Activated CD4-positive, alpha-beta memory T cell treated with anti-CD3 and anti-CD28 coated beads, Interleukin-2, amount 10 ng/mL, durations not matched to agents 7 days and 5 days (primary cell): ENCODE results near the gene GTPBP3. TPM values are rescaled to one million over a fixed set of nuclear protein-coding genes. Genes with fewer than 3 reads are reported as not detected.

Experiments
- CTCF ChIA-PET: fragments of 350-600 bp; sonication (Branson Sonifier 250); formaldehyde crosslinking; loops from one replicate; lab custom pipeline; 2021; ENCODE audit warnings: antibody characterized with exemption, inconsistent platforms; lab: Charles Lee
- POLR2A ChIA-PET: fragments of 350-600 bp; sonication (Branson Sonifier 250); formaldehyde crosslinking; loops from one replicate; lab custom pipeline; 2021; ENCODE audit warnings: antibody characterized with exemption; lab: Charles Lee
- DNase-seq: peaks from one replicate; pipeline ENCODE4 v3.0.0-alpha.2; 2020
- H3K27ac Mint-ChIP-seq: one replicate; pipeline ENCODE4 v1.8.0; 2021; ENCODE audit warnings: mild to moderate bottlenecking, mixed read lengths
- H3K27me3 Mint-ChIP-seq: one replicate; pipeline ENCODE4 v1.8.0; 2021; ENCODE audit warnings: mixed read lengths
- H3K36me3 Mint-ChIP-seq: one replicate; pipeline ENCODE4 v1.8.0; 2021; ENCODE audit warnings: low read depth, mixed read lengths
- H3K4me1 Mint-ChIP-seq: one replicate; pipeline ENCODE4 v1.8.0; 2021; ENCODE audit warnings: mixed read lengths
- H3K4me3 Mint-ChIP-seq: one replicate; pipeline ENCODE4 v1.8.0; 2021; ENCODE audit warnings: mild to moderate bottlenecking, mixed read lengths
- H3K9me3 Mint-ChIP-seq: one replicate; pipeline ENCODE4 v1.8.0; 2021; ENCODE audit warnings: mixed read lengths
- total RNA-seq, 2 experiments: library from RNA; stranded (reverse); gene quantifications; one replicate each; pipeline ENCODE4 v1.2.3, GENCODE V29; 2021

Gene GTPBP3
- total RNA-seq, 2 experiments from 2014 or later: 30.2 to 34.2 TPM

- Mint-ChIP-seq H3K4me1 (peaks cover 50% of the 10 kb centered on the region), H3K36me3 (peaks cover 23% of the 10 kb centered on the region), H3K27ac (no peak overlapping the region), H3K27me3 (peaks cover 15% of the 10 kb centered on the region), H3K9me3 (no peaks in the 10 kb centered on the region), H3K4me3 (no peak overlapping the region)
- ChIA-PET CTCF (interaction anchor here (0.6 to 4.8 kb wide), 8 partner anchors 15 to 604 kb away, joined by 3 to 32 read pairs (median 3); partner anchors contain the start of genes ABHD8, DDA1 and MRPL34), POLR2A (interaction anchor here (0.7 to 6.0 kb wide), 6 partner anchors 10 to 73 kb away, joined by 3 to 50 read pairs (median 16); partner anchors contain the start of genes ABHD8, BST2, DDA1 and MRPL34)
- no peak for DNase-seq
Observed at GRCh38 chr19:17332360-17332676, 5.0 kb upstream of the GTPBP3 start.

DNA sequence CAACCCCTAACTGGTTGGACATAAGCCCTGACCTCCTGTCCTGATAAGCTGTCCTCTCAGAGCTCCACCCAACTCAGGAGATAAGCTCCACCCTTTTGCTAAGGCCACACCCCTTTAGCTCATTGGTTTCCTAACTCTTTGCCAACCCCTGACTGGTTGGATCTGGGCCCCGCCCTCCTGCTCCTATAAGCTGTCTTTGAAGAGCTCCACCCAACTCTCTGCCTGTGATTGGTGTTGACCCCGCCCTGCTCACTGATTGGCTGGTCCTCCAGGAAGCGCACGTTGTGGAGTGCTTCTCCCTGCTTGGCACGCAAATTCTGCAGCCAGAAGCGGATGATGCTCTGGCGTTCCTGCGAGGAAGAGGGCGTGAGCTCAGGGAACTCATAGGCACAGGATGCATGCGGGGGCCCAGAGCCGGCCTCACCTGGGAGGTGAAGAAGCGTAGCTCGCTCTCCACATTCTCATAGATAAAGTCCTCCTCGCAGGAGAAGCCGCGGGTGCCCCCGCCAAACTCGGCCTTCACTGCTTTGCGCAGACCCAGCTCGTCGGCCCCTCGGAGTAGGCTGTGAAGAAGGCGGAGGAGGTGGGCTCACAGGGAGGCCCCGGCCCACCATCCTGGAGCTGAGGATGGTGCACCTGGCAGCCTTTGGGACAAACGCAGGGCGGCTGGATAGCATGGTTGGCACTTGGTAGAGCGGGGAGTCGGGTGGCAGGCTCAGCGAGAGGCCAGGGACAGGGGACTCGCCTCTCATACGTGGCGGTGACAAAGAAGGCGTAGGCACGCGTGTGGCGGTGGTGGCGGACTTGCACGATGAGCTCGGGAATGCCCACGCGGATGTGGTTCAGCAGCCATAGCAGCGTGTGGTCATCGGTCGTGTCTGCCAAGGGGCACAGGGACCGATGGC lies 4.4 kb upstream of the GTPBP3 start:
- peak overlapping the region; percentile 35 for H3K4me3 Mint-ChIP-seq
- peaks cover 13% of the 10 kb centered on the region for H3K27me3 Mint-ChIP-seq
- DNase-seq: peak; percentile 51

DNA sequence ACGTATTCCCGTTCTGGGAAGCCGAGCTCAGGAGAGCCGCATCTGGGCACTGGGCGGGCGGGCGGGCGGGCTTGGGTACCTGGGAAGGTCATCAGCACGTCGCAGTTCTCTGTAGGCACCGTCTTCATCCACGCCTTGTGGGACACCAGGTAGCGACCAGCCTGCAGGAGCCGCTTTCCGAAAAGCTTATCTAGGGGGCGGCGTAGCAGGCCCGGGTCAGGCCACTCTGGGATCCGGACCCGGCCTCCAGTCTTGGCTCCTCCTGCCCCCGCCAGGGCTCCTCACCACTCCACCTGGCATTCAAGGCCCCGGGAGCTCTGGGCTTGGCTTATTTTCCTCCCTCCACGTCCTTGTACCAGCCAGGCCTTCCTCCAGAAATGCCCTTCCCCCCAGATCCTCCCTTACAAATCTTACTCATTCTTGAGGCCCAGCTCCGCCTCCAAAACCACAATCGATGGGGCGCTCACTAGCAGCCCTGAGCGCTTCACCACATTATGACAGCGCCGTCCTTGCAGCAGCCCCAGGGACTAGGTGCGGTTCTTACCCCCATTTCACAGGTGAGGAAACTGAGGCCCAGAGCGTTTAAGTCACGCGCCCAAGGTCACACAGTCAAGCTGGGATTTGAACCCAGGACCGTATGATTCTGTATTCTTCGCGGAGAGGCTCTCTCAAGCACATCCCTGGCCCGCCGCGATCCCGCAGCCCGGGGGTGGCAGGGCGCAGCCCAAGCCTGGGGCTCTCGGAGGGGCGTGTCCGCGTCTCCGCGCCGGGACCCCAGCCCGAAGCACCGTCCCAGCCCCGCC lies 3.5 kb upstream of the GTPBP3 start:
- Mint-ChIP-seq H3K4me3 (peak overlapping the region; percentile 83), H3K27me3 (peaks cover 13% of the 10 kb centered on the region), H3K27ac (peak overlapping the region; percentile 95), H3K4me1 (peaks cover 60% of the 10 kb centered on the region), H3K36me3 (peaks cover 23% of the 10 kb centered on the region), H3K9me3 (no peaks in the 10 kb centered on the region)
- ChIA-PET CTCF (interaction anchor here (0.8 to 4.8 kb wide), 7 partner anchors 25 to 132 kb away, joined by 3 to 32 read pairs (median 8); partner anchors contain the start of genes ABHD8, DDA1 and MRPL34), POLR2A (interaction anchor here (1.0 to 6.0 kb wide), 8 partner anchors 11 to 73 kb away, joined by 3 to 50 read pairs (median 10); partner anchors contain the start of genes ABHD8, BST2, DDA1 and MRPL34)
- DNase-seq: peak; percentile 88

More for the DNA sequence above, 4.4 kb upstream of the GTPBP3 start:
- ChIA-PET CTCF (interaction anchor here (0.8 to 4.8 kb wide), 10 partner anchors 24 to 133 kb away, joined by 3 to 32 read pairs (median 3); partner anchors contain the start of genes ABHD8, DDA1 and MRPL34), POLR2A (interaction anchor here (0.6 to 6.0 kb wide), 9 partner anchors 10 to 74 kb away, joined by 3 to 50 read pairs (median 10); partner anchors contain the start of genes ABHD8, BST2, DDA1 and MRPL34)
- Mint-ChIP-seq H3K27ac (no peak overlapping the region), H3K4me1 (peaks cover 52% of the 10 kb centered on the region), H3K9me3 (no peaks in the 10 kb centered on the region), H3K36me3 (peaks cover 23% of the 10 kb centered on the region)

DNA sequence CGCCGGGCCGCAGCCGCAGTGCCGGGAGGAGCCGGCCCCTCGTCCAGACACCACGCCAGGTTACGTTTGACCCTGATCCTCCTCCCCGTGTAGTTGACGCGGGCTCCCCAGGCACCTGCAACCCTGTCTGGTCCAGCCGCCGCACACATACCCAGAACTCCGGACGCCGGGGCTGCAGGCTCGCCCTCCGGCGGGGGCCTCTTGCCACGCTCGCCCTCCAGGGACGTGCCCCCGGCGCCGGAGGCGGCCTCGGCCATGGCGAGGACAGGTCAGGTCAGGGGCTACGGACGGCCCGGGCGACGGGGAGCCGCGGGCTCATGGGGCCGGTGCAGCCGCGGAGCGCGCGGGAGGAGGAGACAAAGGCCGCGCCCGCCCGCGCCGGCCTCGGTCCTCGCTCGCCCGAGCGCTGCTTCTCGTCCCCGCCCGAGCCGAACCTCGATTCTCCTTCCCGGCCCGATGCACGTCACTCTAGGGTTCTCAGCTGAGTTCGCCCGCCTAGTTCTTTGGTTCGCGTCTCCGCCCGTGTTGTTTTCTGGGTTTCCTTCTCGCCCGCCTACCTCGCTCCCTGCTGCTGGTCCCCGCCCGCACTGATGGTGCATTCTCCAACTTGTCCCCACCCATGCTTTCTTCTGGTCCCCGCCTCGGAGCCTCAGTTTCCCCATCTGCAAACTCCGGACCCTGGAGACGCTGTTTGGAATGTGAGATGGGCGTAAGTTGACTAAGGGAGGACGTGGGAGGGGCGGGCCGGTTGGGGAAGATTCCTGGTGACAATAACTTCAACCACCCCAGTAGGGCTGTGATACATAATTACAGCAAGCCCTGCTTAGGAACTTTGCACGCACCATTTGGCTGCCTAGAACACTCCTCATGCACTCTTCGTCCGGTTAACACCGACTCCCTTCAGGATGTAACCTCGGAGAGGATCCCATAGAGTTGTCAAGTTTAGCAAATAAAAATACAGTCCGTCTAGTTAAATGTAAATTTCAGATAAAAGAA lies 2.6 kb upstream of the GTPBP3 start, which contains the start of gene ANO8:
TSS of gene ANO8 (minus strand) at position 442 of the 996 bp plus-strand sequence. CDS start at position 257, 185 bp downstream.
- Mint-ChIP-seq H3K36me3 (peaks cover 23% of the 10 kb centered on the region), H3K27me3 (peaks cover 10% of the 10 kb centered on the region), H3K4me1 (peaks cover 63% of the 10 kb centered on the region), H3K9me3 (no peaks in the 10 kb centered on the region), H3K4me3 (peak within 1 kb of the TSS; percentile 83), H3K27ac (peak within 1 kb of the TSS; percentile 95)
- peak; percentile 97 for DNase-seq
- POLR2A ChIA-PET: interaction anchor here (0.9 to 6.0 kb wide), 8 partner anchors 12 to 72 kb away, joined by 3 to 50 read pairs (median 9); partner anchors contain the start of genes ABHD8, BST2, DDA1 and MRPL34
- CTCF ChIA-PET: interaction anchor here (1.5 to 4.8 kb wide), 5 partner anchors 26 to 51 kb away, joined by 6 to 32 read pairs (median 9); partner anchors contain the start of genes ABHD8, DDA1 and MRPL34

- Mint-ChIP-seq H3K27ac (no peak overlapping the region), H3K27me3 (peaks cover 2% of the 10 kb centered on the region), H3K9me3 (no peaks in the 10 kb centered on the region), H3K4me3 (peak overlapping the region; percentile 46), H3K4me1 (peaks cover 58% of the 10 kb centered on the region), H3K36me3 (peaks cover 18% of the 10 kb centered on the region)
- ChIA-PET POLR2A (interaction anchor here (0.8 to 5.5 kb wide), 5 partner anchors 18 to 71 kb away, joined by 3 to 50 read pairs (median 7); partner anchors contain the start of genes ABHD8, BST2, DDA1 and MRPL34), CTCF (interaction anchor here (0.7 to 4.8 kb wide), 4 partner anchors 26 to 485 kb away, joined by 4 to 32 read pairs (median 8); partner anchors contain the start of genes ABHD8, DDA1 and MRPL34)
- DNase-seq: no peak
Observed at GRCh38 chr19:17335575-17335974, 1.8 kb upstream of the GTPBP3 start.

DNA sequence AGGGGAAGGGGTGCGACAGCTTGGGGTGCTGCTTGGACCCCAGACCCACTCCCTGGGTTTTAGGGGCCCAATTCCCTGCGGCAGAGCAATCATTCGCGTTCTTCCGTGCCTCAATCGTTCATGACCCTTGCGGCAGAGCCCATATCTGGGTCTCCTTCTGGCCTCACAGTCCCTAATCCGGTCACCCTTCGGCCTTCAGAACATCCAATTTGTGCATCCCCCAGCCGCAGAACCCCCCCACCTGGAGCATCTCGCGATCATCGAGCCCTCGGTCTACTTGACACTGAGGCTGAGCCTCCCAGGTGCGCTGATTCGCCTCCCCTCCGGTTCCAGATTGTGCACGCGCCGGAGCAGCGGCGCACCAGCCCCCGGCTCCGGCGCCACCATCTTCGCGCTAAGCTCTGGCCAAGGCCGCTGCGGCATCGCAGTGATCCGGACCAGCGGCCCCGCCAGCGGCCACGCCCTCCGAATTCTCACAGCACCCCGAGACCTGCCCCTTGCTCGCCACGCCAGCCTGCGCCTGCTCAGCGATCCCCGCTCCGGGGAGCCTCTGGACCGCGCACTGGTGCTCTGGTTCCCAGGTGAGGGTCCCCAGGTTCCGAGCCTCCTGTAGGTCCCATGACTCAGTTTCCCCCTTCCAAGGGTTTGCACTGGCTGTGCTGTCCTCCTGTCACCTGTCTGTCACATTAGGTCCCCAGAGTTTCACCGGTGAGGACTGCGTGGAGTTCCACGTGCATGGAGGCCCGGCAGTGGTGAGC lies 501 bp downstream of the GTPBP3 start:
- peaks cover 8% of the 10 kb centered on the region for H3K36me3 Mint-ChIP-seq
- H3K27me3 Mint-ChIP-seq: no peaks in the 10 kb centered on the region
- peaks cover 50% of the 10 kb centered on the region for H3K4me1 Mint-ChIP-seq
- peak overlapping the region; percentile 81 for H3K4me3 Mint-ChIP-seq
- CTCF ChIA-PET: no interaction called here
- POLR2A ChIA-PET: interaction anchor here (0.7 to 2.2 kb wide), 4 partner anchors 29 to 54 kb away, joined by 3 to 8 read pairs (median 4); partner anchors contain the start of gene DDA1
- DNase-seq: peak; percentile 52
- peak overlapping the region; percentile 89 for H3K27ac Mint-ChIP-seq
- no peaks in the 10 kb centered on the region for H3K9me3 Mint-ChIP-seq

DNA sequence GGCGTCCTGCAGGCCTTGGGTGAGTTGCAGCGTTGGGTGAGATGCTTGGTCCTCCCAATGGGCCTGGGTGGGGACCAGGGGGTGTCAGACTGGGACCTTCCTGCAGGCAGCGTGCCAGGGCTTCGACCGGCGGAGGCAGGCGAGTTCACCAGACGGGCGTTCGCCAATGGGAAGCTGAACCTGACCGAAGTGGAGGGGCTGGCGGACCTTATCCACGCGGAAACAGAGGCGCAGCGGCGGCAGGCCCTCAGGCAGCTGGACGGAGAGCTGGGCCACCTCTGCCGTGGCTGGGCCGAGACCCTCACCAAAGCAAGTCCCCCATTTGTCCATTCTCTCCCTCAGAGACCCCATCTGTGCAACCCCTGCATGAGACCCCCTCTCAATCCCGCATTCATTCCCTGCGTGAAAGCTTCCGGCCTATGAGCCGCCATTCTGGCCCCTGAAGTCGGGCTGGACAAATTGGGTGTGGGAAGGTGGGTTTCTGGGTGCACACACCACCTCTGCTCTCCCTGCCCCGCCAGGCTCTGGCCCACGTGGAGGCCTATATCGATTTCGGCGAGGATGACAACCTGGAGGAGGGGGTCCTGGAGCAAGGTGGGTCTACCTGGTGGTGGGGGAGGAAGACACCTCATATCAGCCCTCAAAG lies 1.2 kb downstream of the GTPBP3 start:
- CTCF ChIA-PET: no interaction called here
- peak overlapping the region; percentile 89 for H3K27ac Mint-ChIP-seq
- H3K36me3 Mint-ChIP-seq: peaks cover 3% of the 10 kb centered on the region
- H3K4me3 Mint-ChIP-seq: peak overlapping the region; percentile 81
- no peaks in the 10 kb centered on the region for H3K27me3 Mint-ChIP-seq
- DNase-seq: no peak
- POLR2A ChIA-PET: interaction anchor here (0.7 to 1.6 kb wide), 4 partner anchors 29 to 53 kb away, joined by 3 to 5 read pairs (median 4); partner anchors contain the start of gene DDA1
- no peaks in the 10 kb centered on the region for H3K9me3 Mint-ChIP-seq
- H3K4me1 Mint-ChIP-seq: peaks cover 46% of the 10 kb centered on the region

GRCh38 chr19:17339088-17339741 lies 1.9 kb downstream of the GTPBP3 start:
- DNase-seq: peak; percentile 62
- Mint-ChIP-seq H3K36me3 (no peaks in the 10 kb centered on the region), H3K4me3 (peak overlapping the region; percentile 81), H3K27ac (no peak overlapping the region), H3K9me3 (no peaks in the 10 kb centered on the region), H3K27me3 (no peaks in the 10 kb centered on the region), H3K4me1 (peaks cover 41% of the 10 kb centered on the region)
- CTCF ChIA-PET: no interaction called here
- POLR2A ChIA-PET: interaction anchor here (1.5 to 1.6 kb wide), 2 partner anchors 50 to 53 kb away, joined by 3 to 4 read pairs; no protein-coding TSS in a partner anchor

GRCh38 chr19:17340302-17340870 lies 3.0 kb downstream of the GTPBP3 start:
- POLR2A ChIA-PET: interaction anchor here (1.5 kb wide), 1 partner anchor 48 kb away, joined by 3 read pairs; no protein-coding TSS in a partner anchor

More at GRCh38 chr19:17340302-17340870, 3.0 kb downstream of the GTPBP3 start:
- Mint-ChIP-seq H3K4me1 (peaks cover 33% of the 10 kb centered on the region), H3K4me3 (no peak overlapping the region), H3K27me3 (no peaks in the 10 kb centered on the region), H3K9me3 (no peaks in the 10 kb centered on the region), H3K36me3 (no peaks in the 10 kb centered on the region), H3K27ac (no peak overlapping the region)
- DNase-seq: no peak
- CTCF ChIA-PET: no interaction called here
